Measurements from ENCODE around the gene RASGRF2.

- TF ChIP-seq POLR2A (IDR thresholded peaks at IDR 0.05; ENCODE audit: control extremely low read depth in 1 of 2, low read depth in 2 of 2, low read length in 2 of 2) (no peak), TAF7 (optimal IDR thresholded peaks at IDR 0.05; ENCODE audit: borderline replicate concordance, low read depth, low read length) (no peak)
These were observed 274.6 kb downstream of the RASGRF2 start for GRCh38 chr5:81234801-81235200.

Measured in H1 (cell line).